HCT116 (cell line): ENCODE data around the gene TAS2R14. TPM values are rescaled to one million over a fixed set of nuclear protein-coding genes. Genes with fewer than 3 reads are reported as not detected.

Experiments
- ATAC-seq: fragments of 200-7000 bp; cut with Tn5 transposase; 2 replicates; pipeline ENCODE4 v1.9.1; 2020; ENCODE audit warnings: mild to moderate bottlenecking, moderate library complexity
- BruUV-seq: library from RNA; stranded (reverse); fragments of 400-500 nt; replicated peaks from 2 replicates; lab custom pipeline; 2021; lab: Mats Ljungman, UMichigan
- CTCF ChIA-PET: fragments of 300-600 bp; sonication (Branson Sonifier 250); formaldehyde crosslinking; loops from one replicate; lab custom pipeline; 2021; ENCODE audit warnings: antibody characterized with exemption; lab: Charles Lee
- POLR2A ChIA-PET: fragments of 300-600, 350-600 bp; sonication (Branson Sonifier 250); formaldehyde crosslinking; loops from one replicate; lab custom pipeline; 2021; ENCODE audit warnings: antibody characterized with exemption; lab: Charles Lee
- RAD21 ChIA-PET, 2 experiments: fragments of 300-600 bp; sonication (Branson Sonifier 250); formaldehyde crosslinking; loops; one replicate each; lab custom pipeline; 2023; ENCODE audit warnings: low total read pairs in 2 of 2; ENCODE audit not compliant: uncharacterized antibody in 2 of 2, unreplicated experiment in 2 of 2, low non-redundant PET in 1 of 2; lab: Charles Lee
- DNase-seq: peaks from one replicate; pipeline ENCODE4 v3.0.0-alpha.2; 2010; ENCODE audit warnings: low read depth, low spot score
- H2AFZ ChIP-seq: fragments of 200-600 bp; shearing (Covaris generic), sonication (generic); 2 replicates; pipeline ENCODE4 v1.6.1; 2017; ENCODE audit warnings: low read depth, mixed run types, mixed read lengths, antibody characterized with exemption, low read length; ENCODE audit not compliant: poor library complexity, severe bottlenecking
- H3K27ac ChIP-seq: 2 replicates; pipeline ENCODE4 v1.5.1; 2012; ENCODE audit warnings: low read depth, low read length
- H3K27me3 ChIP-seq: fragments of 200-600 bp; sonication (generic); 2 replicates; pipeline ENCODE4 v1.6.1; 2016; ENCODE audit warnings: mixed run types, low read length, mixed read lengths; ENCODE audit not compliant: insufficient read depth
- H3K36me3 ChIP-seq, 2 experiments: fragments of 200-500 bp in 1 of 2; fragments of 200-600 bp in 1 of 2; sonication (Bioruptor generic) in 1 of 2; sonication (generic) in 1 of 2; 2 replicates each; pipeline versions ENCODE4 v1.5.1 to v1.6.1; 2014 to 2016; ENCODE audit warnings: low read length in 2 of 2, inconsistent platforms in 1 of 2, mixed read lengths in 1 of 2, mixed run types in 1 of 2; ENCODE audit not compliant: insufficient read depth in 2 of 2, control insufficient read depth in 1 of 2
- H3K4me1 ChIP-seq, 2 experiments: fragments of 200-600 bp in 1 of 2; sonication (generic) in 1 of 2; 2 replicates each; pipeline versions ENCODE4 v1.5.1 to v1.6.1; 2012 to 2017; ENCODE audit warnings: low read length in 2 of 2, inconsistent platforms in 1 of 2, mild to moderate bottlenecking in 1 of 2, mixed read lengths in 1 of 2, mixed run types in 1 of 2, moderate library complexity in 1 of 2; ENCODE audit not compliant: insufficient read depth in 2 of 2, control insufficient read depth in 1 of 2
- H3K4me2 ChIP-seq: fragments of 200-600 bp; sonication (generic); 2 replicates; pipeline ENCODE4 v1.6.1; 2017; ENCODE audit warnings: mixed run types, low read length, mixed read lengths
- H3K4me3 ChIP-seq, 2 experiments: fragments of 200-600 bp in 1 of 2; sonication (generic) in 1 of 2; replicated peaks in 1 of 2; 2 replicates each; pipeline ENCODE4 v1.5.1; 2011 to 2016; ENCODE audit warnings: low read length in 2 of 2, control low read depth in 1 of 2, low read depth in 1 of 2, mild to moderate bottlenecking in 1 of 2, mixed read lengths in 1 of 2, mixed run types in 1 of 2
- H3K79me2 ChIP-seq: fragments of 200-600 bp; sonication (generic); 2 replicates; pipeline ENCODE4 v1.6.1; 2017; ENCODE audit warnings: mild to moderate bottlenecking, mixed run types, low read length, moderate library complexity, mixed read lengths; ENCODE audit not compliant: insufficient read depth
- H3K9ac ChIP-seq: fragments of 200-600 bp; sonication (generic); 2 replicates; pipeline ENCODE4 v1.6.1; 2016; ENCODE audit warnings: low read length, mixed read lengths
- H3K9me2 ChIP-seq: fragments of 200-600 bp; sonication (generic), shearing (Covaris generic); 2 replicates; pipeline ENCODE4 v1.6.1; 2017; ENCODE audit warnings: mixed run types, mild to moderate bottlenecking, moderate library complexity; ENCODE audit not compliant: insufficient read depth
- H3K9me3 ChIP-seq, 2 experiments: fragments of 200-500 bp in 1 of 2; fragments of 200-600 bp in 1 of 2; sonication (Bioruptor generic) in 1 of 2; sonication (generic) in 1 of 2; 2 replicates each; pipeline ENCODE4 v1.6.1; 2014 to 2017; ENCODE audit warnings: low read length in 2 of 2, mixed read lengths in 2 of 2, inconsistent platforms in 1 of 2, low read depth in 1 of 2, mild to moderate bottlenecking in 1 of 2, mixed run types in 1 of 2, moderate library complexity in 1 of 2; ENCODE audit not compliant: control insufficient read depth in 1 of 2, insufficient read depth in 1 of 2
- H4K20me1 ChIP-seq: fragments of 200-600 bp; sonication (generic), shearing (Covaris generic); 2 replicates; pipeline ENCODE4 v1.6.1; 2017; ENCODE audit warnings: mixed run types, mild to moderate bottlenecking, moderate library complexity; ENCODE audit not compliant: insufficient read depth
- CBX3 ChIP-seq: IDR thresholded peaks from 2 replicates; pipeline ENCODE4 v1.6.1; 2012; ENCODE audit warnings: low read depth
- CEBPB ChIP-seq: IDR thresholded peaks from 2 replicates; pipeline ENCODE4 v1.6.1; 2012; ENCODE audit warnings: low read depth
- ELF1 ChIP-seq: IDR thresholded peaks from 2 replicates; pipeline ENCODE4 v1.6.1; 2012; ENCODE audit warnings: low read depth, borderline replicate concordance
- EZH2 ChIP-seq: fragments of 200-600 bp; sonication (generic); IDR thresholded peaks from 2 replicates; pipeline ENCODE4 v1.6.1; 2017; ENCODE audit warnings: antibody characterized with exemption, mixed run types
- EZH2phosphoT487 ChIP-seq: fragments of 200-600 bp; IDR thresholded peaks from 2 replicates; pipeline ENCODE4 v1.6.1; 2018; ENCODE audit warnings: antibody characterized with exemption, borderline replicate concordance
- FOSL1 ChIP-seq: IDR thresholded peaks from 2 replicates; pipeline ENCODE4 v1.6.1; 2012; ENCODE audit warnings: low read depth
- POLR2A ChIP-seq: IDR thresholded peaks from 2 replicates; pipeline ENCODE4 v1.7.0; 2011; ENCODE audit warnings: borderline replicate concordance; ENCODE audit not compliant: insufficient read depth, insufficient read length; ENCODE audit errors: extremely low read depth
- POLR2AphosphoS5 ChIP-seq: IDR thresholded peaks from 2 replicates; pipeline ENCODE4 v1.6.1; 2011; ENCODE audit warnings: mild to moderate bottlenecking, low read depth, low read length, moderate library complexity
- RAD21 ChIP-seq: IDR thresholded peaks from 2 replicates; pipeline ENCODE4 v1.6.1; 2012; ENCODE audit warnings: low read depth, mild to moderate bottlenecking
- REST ChIP-seq: IDR thresholded peaks from 2 replicates; pipeline ENCODE4 v1.6.1; 2012; ENCODE audit warnings: low read depth
- SP1 ChIP-seq: IDR thresholded peaks from 2 replicates; pipeline ENCODE4 v1.6.1; 2012; ENCODE audit warnings: low read depth
- SRF ChIP-seq: IDR thresholded peaks from 2 replicates; pipeline ENCODE4 v1.6.1; 2012; ENCODE audit warnings: low read depth
- TCF7L2 ChIP-seq: IDR thresholded peaks from 2 replicates; pipeline ENCODE4 v1.7.0; 2011; ENCODE audit warnings: borderline replicate concordance, inconsistent platforms; ENCODE audit not compliant: insufficient read depth, insufficient read length; ENCODE audit errors: extremely low read depth
- YY1 ChIP-seq: IDR thresholded peaks from 2 replicates; pipeline ENCODE4 v1.6.1; 2011; ENCODE audit warnings: low read length, low read depth, moderate library complexity, mild to moderate bottlenecking; ENCODE audit not compliant: insufficient replicate concordance; ENCODE audit errors: extremely low read depth
- ZBTB33 ChIP-seq: IDR thresholded peaks from 2 replicates; pipeline ENCODE4 v1.6.1; 2011; ENCODE audit warnings: mild to moderate bottlenecking, low read length, moderate library complexity; ENCODE audit not compliant: insufficient replicate concordance; ENCODE audit errors: extremely low read depth
- ZNF274 ChIP-seq: fragments of 200-500 bp; sonication (Bioruptor generic); IDR thresholded peaks from 2 replicates; pipeline ENCODE4 v1.6.1; 2014; ENCODE audit warnings: mild to moderate bottlenecking, low read depth, low read length, inconsistent platforms
- intact Hi-C: fragments of 100-400 bp; cut with micrococcal nuclease; formaldehyde crosslinking; loops from 2 replicates; pipeline ENCODE4 v1.10.0; 2022
- total RNA-seq: library from RNA; stranded (reverse); gene quantifications from one replicate; pipeline ENCODE4 v1.2.1, GENCODE V29; 2021; ENCODE audit not compliant: unreplicated experiment
- TF ChIP-seq, protein P1 (sequence below): IDR thresholded peaks from 2 replicates; pipeline ENCODE4 v1.6.1; 2012
- TF ChIP-seq, protein P2 (sequence below), 3 experiments: fragments of 200-600 bp in 1 of 3; sonication (generic) in 1 of 3; IDR thresholded peaks in 2 of 3; conservative IDR thresholded peaks in 1 of 3; 2 replicates each; pipeline ENCODE4 v1.5.1; 2012 to 2017; ENCODE audit warnings: low read depth in 2 of 3, low read length in 2 of 3, antibody characterized with exemption in 1 of 3, borderline replicate concordance in 1 of 3, control low read depth in 1 of 3, mild to moderate bottlenecking in 1 of 3, mixed read lengths in 1 of 3, mixed run types in 1 of 3, moderate library complexity in 1 of 3; ENCODE audit not compliant: insufficient read depth in 1 of 3

Gene TAS2R14
- total RNA-seq, 1 experiment from 2014 or later, result 1.9 TPM

GRCh38 chr12:10909462-10909861 lies 29.6 kb downstream of the TAS2R14 start, which contains the start of gene TAS2R13 (continued):
- TF ChIP-seq ELF1, result no peak
- no peak for TF ChIP-seq CEBPB
- TF ChIP-seq FOSL1, result no peak
- TF ChIP-seq YY1, result no peak
- no peak for TF ChIP-seq RAD21
- TF ChIP-seq EZH2, result no peak

- Histone ChIP-seq H3K79me2 (no peaks in the 10 kb centered on the region; the same call in 1 of the 2 replicates), H3K4me1 (no peaks in the 10 kb centered on the region), H3K4me3 (no peak overlapping the region), H3K9me3 (peaks cover 0 to 7% of the 10 kb centered on the region in 2 experiments; a peak in 2 of 4 replicates), H3K36me3 (0 out of 4 replicates have a peak, but pooled peaks cover 0 to 3% of the 10 kb centered on the region in 2 experiments), H3K9ac (no peak overlapping the region), H4K20me1 (no peaks in the 10 kb centered on the region), H3K4me2 (no peak overlapping the region), H2AFZ (no peak overlapping the region)
- DNase-seq (no peak), ATAC-seq (no peak)
- RAD21 ChIA-PET, result no interaction called here
- intact Hi-C loops, result no loop called here
- TF ChIP-seq CBX3 (no peak), TCF7L2 (no peak), SP1 (no peak), POLR2A (no peak), REST (no peak), EZH2 (no peak), POLR2AphosphoS5 (no peak), ZNF274 (no peak), SRF (no peak), RAD21 (no peak), ZBTB33 (no peak), EZH2phosphoT487 (no peak)
- TF ChIP-seq, protein P1, sequence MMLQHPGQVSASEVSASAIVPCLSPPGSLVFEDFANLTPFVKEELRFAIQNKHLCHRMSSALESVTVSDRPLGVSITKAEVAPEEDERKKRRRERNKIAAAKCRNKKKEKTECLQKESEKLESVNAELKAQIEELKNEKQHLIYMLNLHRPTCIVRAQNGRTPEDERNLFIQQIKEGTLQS, result no peak
- TF ChIP-seq, protein P2, sequence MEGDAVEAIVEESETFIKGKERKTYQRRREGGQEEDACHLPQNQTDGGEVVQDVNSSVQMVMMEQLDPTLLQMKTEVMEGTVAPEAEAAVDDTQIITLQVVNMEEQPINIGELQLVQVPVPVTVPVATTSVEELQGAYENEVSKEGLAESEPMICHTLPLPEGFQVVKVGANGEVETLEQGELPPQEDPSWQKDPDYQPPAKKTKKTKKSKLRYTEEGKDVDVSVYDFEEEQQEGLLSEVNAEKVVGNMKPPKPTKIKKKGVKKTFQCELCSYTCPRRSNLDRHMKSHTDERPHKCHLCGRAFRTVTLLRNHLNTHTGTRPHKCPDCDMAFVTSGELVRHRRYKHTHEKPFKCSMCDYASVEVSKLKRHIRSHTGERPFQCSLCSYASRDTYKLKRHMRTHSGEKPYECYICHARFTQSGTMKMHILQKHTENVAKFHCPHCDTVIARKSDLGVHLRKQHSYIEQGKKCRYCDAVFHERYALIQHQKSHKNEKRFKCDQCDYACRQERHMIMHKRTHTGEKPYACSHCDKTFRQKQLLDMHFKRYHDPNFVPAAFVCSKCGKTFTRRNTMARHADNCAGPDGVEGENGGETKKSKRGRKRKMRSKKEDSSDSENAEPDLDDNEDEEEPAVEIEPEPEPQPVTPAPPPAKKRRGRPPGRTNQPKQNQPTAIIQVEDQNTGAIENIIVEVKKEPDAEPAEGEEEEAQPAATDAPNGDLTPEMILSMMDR (IDR thresholded peaks at IDR 0.05 in 2 of 3, conservative IDR thresholded peaks at IDR 0.05 in 1 of 3; ENCODE audit: borderline replicate concordance in 1 of 3, insufficient read depth in 1 of 3, low read depth in 2 of 3, low read length in 2 of 3), result no peak
- TF ChIP-seq, all 23 proteins: peak for 0
- no peaks in the 10 kb centered on the region for H3K9me2 ChIP-seq
- ChIA-PET POLR2A (no interaction called here), CTCF (no interaction called here)
- BruUV-seq, result no TSS peak
- no peak overlapping the region for H3K27ac ChIP-seq
- H3K27me3 ChIP-seq, result no peaks in the 10 kb centered on the region
Measured at GRCh38 chr12:10904686-10905085, 34.4 kb downstream of the TAS2R14 start.
